ENCODE data around the gene ARFIP2.

DNA sequence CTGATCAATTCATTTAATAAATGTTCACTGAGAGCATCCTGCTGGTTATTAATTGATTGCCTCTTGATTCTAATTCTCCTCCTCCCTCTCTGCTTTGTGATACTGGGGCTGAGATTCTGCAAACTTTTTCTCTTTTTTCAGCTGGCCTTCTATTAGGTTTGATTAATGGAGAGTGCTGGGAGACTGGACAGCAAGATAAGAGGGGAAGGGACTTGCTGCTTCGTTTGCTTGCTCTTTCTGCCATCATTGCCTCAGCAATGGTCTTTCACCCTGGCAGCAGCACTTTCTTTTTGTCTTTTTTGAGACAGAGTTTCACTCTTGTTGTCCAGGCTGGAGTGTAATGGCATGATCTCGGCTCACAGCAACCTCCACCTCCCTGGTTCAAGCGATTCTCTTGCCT lies 23.0 kb upstream of the ARFIP2 start:
- TF ChIP-seq POLR2A (IDR thresholded peaks at IDR 0.05; ENCODE audit: low read depth, low read length): no peak
- no peak for TF ChIP-seq POLR2AphosphoS5 (IDR thresholded peaks at IDR 0.05; ENCODE audit: low read depth, low read length)
- no peak for TF ChIP-seq PAX5 (IDR thresholded peaks at IDR 0.05; ENCODE audit: insufficient read depth, low read length, severe bottlenecking)
- TF ChIP-seq SPI1 (IDR thresholded peaks at IDR 0.05; ENCODE audit: low read depth, low read length): no peak
- no peak for TF ChIP-seq TAF1 (IDR thresholded peaks at IDR 0.05; ENCODE audit: low read depth, low read length)
